Suprapubic skin (tissue), 4 donors: ENCODE measurements around the gene FRAS1.

Experiments used
- EP300 ChIP-seq: sonication (generic); formaldehyde crosslinking; IDR thresholded peaks from one replicate; pipeline ENCODE4 v1.6.1; 2017; ENCODE audit warnings: antibody characterized with exemption
- POLR2A ChIP-seq, 2 donors: fragments of 450-650 bp; IDR thresholded peaks; one replicate each; pipeline ENCODE4 v1.6.1; 2017; ENCODE audit warnings: antibody characterized with exemption in 2 of 2, mild to moderate bottlenecking in 2 of 2, moderate library complexity in 2 of 2
- POLR2AphosphoS5 ChIP-seq, 3 donors: sonication (generic); formaldehyde crosslinking; IDR thresholded peaks; one replicate each; pipeline ENCODE4 v1.6.1; 2017; ENCODE audit warnings: antibody characterized with exemption in 3 of 3
- TF ChIP-seq, protein P1 (sequence below), 2 donors: fragments of 200-600 bp in 1 of 2; fragments of 450-650 bp in 1 of 2; sonication (generic) in 1 of 2; IDR thresholded peaks; one replicate each; pipeline ENCODE4 v1.5.1; 2016 to 2019; ENCODE audit warnings: antibody characterized with exemption in 2 of 2, mild to moderate bottlenecking in 1 of 2, moderate library complexity in 1 of 2

DNA sequence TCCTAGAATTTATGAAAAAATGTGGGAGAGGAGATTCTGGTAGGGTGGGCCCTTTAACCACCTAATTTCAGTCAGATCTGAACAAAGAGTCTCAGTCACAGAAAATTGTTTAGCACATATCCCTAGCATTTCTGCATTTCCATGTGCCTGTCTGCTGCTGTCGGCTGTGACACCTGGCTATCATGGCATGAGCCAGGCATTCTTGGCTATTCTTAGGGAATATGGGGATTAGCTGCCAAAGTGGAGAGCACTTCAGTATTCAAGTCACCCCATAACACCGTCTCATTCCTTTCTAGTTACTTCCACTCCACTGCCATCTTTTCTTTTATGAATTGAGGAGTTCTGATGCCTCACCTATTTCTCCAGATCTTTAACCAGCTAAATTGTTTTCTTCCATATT, 211.5 kb downstream of the FRAS1 start:
- TF ChIP-seq, protein P1, sequence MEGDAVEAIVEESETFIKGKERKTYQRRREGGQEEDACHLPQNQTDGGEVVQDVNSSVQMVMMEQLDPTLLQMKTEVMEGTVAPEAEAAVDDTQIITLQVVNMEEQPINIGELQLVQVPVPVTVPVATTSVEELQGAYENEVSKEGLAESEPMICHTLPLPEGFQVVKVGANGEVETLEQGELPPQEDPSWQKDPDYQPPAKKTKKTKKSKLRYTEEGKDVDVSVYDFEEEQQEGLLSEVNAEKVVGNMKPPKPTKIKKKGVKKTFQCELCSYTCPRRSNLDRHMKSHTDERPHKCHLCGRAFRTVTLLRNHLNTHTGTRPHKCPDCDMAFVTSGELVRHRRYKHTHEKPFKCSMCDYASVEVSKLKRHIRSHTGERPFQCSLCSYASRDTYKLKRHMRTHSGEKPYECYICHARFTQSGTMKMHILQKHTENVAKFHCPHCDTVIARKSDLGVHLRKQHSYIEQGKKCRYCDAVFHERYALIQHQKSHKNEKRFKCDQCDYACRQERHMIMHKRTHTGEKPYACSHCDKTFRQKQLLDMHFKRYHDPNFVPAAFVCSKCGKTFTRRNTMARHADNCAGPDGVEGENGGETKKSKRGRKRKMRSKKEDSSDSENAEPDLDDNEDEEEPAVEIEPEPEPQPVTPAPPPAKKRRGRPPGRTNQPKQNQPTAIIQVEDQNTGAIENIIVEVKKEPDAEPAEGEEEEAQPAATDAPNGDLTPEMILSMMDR (IDR thresholded peaks at IDR 0.05) = no peak
- TF ChIP-seq POLR2A (IDR thresholded peaks at IDR 0.05) = no peak
- no peak for TF ChIP-seq EP300
- no peak for TF ChIP-seq POLR2AphosphoS5 (IDR thresholded peaks at IDR 0.05)
